Epithelial cell of proximal tubule (primary cell): ENCODE data around the gene ZNF106. TPM values are rescaled to one million over a fixed set of nuclear protein-coding genes. Genes with fewer than 3 reads are reported as not detected.

ENCODE experiments used
- DNase-seq: peaks from one replicate; pipeline ENCODE4 v3.0.0-alpha.2; 2011; ENCODE audit warnings: low read depth
- H3K4me3 ChIP-seq: 2 replicates; pipeline ENCODE4 v1.5.1; 2011; ENCODE audit warnings: low read depth, mild to moderate bottlenecking, low read length
- total RNA-seq: library from RNA; depleted of rRNA; stranded (reverse); fragments of >200 nt; gene quantifications from 2 replicates; pipeline ENCODE4 v1.2.3, GENCODE V29; 2015
- TF ChIP-seq, protein P1 (sequence below): conservative IDR thresholded peaks from 2 replicates; pipeline ENCODE4 v1.5.1; 2012; ENCODE audit warnings: low read depth, mild to moderate bottlenecking, low read length

Gene ZNF106
- 26.8 and 27.1 TPM in 2 replicates for total RNA-seq

DNA sequence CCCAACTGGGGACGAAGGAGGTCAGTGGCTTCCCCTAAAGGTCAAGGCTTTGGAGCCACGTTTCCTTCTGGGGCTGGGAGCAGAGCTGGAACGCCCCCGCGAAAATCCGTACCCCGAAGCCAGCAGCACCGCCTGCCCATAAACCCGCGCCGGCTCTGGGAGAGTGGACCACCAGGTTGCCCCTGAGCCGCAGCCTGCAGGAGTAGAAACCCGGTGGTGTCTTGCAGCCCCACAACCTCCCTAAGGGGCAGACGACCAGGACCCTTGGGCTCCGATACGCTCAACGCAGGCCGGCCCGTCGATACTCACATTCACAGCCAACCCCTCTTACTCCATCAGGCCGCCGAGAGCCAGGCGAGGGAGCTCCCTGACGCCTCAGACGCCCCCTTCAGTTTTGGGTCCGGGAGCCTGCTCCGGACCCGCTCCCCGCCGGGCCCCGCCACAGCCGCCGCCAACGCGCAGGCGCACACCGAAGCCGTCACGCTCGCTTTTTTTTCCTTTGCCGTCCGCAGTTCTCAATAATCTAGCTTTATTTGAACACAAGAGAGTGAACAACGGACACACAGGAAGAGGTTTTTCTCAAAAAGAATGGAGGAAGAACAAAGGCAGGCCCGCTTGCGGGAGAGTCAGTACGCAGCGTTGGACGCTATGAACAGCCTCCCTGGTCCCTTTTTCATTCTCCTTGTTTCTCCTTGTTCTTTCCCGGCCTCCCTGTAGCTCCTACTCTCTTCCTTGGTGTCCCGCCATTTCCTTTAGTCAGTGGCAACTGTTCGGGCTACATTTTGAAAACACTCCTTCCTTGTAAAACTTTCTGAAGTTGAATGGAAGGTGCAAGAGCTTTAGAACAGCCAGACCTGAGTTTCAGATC is at the start of gene ZNF106:
Gene ZNF106 (minus strand): TSS at position 471 of the 868 bp plus-strand sequence. CDS start 18,852 bp downstream, outside the sequence.
- DNase-seq, result no peak
- H3K4me3 ChIP-seq, result peak within 1 kb of the TSS; percentile 69
- TF ChIP-seq, protein P1, sequence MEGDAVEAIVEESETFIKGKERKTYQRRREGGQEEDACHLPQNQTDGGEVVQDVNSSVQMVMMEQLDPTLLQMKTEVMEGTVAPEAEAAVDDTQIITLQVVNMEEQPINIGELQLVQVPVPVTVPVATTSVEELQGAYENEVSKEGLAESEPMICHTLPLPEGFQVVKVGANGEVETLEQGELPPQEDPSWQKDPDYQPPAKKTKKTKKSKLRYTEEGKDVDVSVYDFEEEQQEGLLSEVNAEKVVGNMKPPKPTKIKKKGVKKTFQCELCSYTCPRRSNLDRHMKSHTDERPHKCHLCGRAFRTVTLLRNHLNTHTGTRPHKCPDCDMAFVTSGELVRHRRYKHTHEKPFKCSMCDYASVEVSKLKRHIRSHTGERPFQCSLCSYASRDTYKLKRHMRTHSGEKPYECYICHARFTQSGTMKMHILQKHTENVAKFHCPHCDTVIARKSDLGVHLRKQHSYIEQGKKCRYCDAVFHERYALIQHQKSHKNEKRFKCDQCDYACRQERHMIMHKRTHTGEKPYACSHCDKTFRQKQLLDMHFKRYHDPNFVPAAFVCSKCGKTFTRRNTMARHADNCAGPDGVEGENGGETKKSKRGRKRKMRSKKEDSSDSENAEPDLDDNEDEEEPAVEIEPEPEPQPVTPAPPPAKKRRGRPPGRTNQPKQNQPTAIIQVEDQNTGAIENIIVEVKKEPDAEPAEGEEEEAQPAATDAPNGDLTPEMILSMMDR, result no peak

DNA sequence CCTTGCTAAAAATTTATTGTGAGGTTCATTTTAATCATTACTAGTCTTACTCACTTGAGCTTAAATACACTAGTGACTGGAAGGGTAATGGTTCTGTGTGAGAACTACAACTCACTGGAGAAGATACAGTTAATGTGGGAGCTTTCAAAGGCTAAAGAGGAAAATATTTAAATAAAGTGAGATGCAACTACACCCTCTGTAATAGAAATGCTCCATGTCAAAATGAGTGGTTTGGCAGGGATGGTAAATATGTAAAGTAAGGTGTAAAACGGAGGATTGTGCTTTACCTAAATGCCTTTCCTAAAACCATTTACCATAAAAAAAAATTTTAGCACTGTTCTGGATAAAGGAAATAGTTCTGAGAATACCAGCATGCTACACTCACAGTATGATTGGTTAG is 42.3 kb upstream of the ZNF106 start:
- no peak overlapping the region for H3K4me3 ChIP-seq
- no peak for DNase-seq
- TF ChIP-seq, protein P1, result no peak

DNA sequence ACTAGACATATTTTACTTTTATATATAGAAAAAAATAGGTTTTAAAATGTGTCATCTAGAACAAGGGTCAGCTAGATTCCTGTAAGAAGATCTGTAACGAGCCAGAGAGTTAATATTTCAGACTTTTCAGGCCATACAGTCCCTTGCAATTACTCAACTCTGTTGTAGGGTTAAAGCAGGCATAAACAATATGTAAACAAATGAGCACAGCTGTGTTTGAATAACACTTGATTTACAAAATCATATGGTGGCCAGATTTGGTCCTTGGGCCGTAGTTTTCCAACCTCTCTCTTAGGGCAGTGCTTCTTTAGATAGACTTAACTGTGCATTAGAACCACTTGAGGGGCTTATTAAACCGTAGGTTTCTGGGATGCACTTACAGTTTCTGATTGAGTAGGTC is 38.0 kb upstream of the ZNF106 start:
- no peak overlapping the region for H3K4me3 ChIP-seq
- no peak for DNase-seq
- TF ChIP-seq, protein P1, result no peak

GRCh38 chr15:42523331-42523730 is 32.4 kb upstream of the ZNF106 start:
- DNase-seq, result no peak
- TF ChIP-seq, protein P1, result no peak
- no peak overlapping the region for H3K4me3 ChIP-seq

GRCh38 chr15:42511007-42511391 is 20.1 kb upstream of the ZNF106 start:
- TF ChIP-seq, protein P1, result no peak
- H3K4me3 ChIP-seq, result no peak overlapping the region
- no peak for DNase-seq

DNA sequence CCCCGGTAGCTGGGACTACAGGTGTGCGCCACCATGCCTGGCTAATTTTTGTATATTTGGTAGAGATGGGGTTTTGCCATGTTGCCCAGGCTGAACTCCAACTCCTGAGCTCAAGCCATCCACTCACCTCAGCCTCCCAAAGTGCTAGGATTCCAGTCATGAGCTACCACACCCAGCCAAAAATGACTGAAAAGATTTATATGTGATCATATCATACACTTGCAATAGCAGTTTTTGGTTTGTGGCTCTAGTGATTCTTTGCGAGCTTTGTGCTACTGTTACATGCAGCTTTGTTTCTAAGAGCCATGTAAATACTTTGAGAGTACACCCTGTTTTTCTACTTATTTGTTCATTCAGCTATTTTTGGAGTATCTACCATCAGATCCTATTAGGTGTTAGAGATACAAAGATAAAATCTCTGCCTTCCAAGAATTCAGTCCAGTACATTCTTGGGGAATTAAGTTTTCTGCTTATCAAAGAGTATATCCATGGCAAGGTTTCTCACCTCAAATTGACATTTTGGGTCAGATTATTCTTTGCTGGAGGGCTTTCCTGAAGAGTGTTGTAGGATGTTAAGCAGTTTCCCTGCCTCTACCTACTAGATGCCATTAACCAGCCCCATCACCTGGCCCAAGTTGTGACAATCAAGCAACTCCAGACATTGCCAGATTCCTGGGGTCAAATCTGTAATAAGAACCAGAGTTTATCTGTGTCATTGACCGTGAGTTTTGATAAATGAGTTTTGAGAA is 19.5 kb upstream of the ZNF106 start:
- DNase-seq, result no peak
- H3K4me3 ChIP-seq, result no peak overlapping the region
- TF ChIP-seq, protein P1, result no peak
